Endothelial cell of umbilical vein (primary cell): Measurements from ENCODE around the gene TOR4A. TPM values are rescaled to one million over a fixed set of nuclear protein-coding genes. Genes with fewer than 3 reads are reported as not detected.

Experiments used
- BruUV-seq: library from RNA; stranded (reverse); fragments of 400-500 nt; replicated peaks from 2 replicates; lab custom pipeline; 2021; lab: Mats Ljungman, UMichigan
- CTCF ChIA-PET: fragments of 300-600, 350-600 bp; sonication (Branson Sonifier 250); formaldehyde crosslinking; loops from one replicate; lab custom pipeline; 2021; ENCODE audit warnings: antibody characterized with exemption, inconsistent platforms; lab: Charles Lee
- POLR2A ChIA-PET: fragments of 300-600, 350-600 bp; sonication (Branson Sonifier 250); formaldehyde crosslinking; loops from one replicate; lab custom pipeline; 2021; ENCODE audit warnings: antibody characterized with exemption, inconsistent platforms; lab: Charles Lee
- DNase-seq: peaks from one replicate; pipeline ENCODE4 v3.0.0-alpha.2; 2011; ENCODE audit warnings: low read depth, low spot score
- FAIRE-seq: peaks from 2 replicates; lab custom pipeline; 2011; peaks lifted over from hg19 to GRCh38; lab: Jason Lieb, UNC
- H2AFZ ChIP-seq: 2 replicates; pipeline ENCODE4 v1.6.0; 2012; ENCODE audit warnings: low read depth, low read length, control low read depth, inconsistent platforms
- H3K27ac ChIP-seq: 2 replicates; pipeline ENCODE4 v1.5.1; 2011; ENCODE audit warnings: low read depth, mild to moderate bottlenecking, control low read depth, low read length, moderate library complexity; ENCODE audit not compliant: insufficient read depth
- H3K27me3 ChIP-seq, 2 experiments: 2 replicates each; pipeline versions ENCODE4 v1.6.0 to v1.6.1; 2011; ENCODE audit warnings: low read length in 2 of 2, mixed read lengths in 1 of 2; ENCODE audit not compliant: control insufficient read depth in 2 of 2, insufficient read depth in 2 of 2
- H3K36me3 ChIP-seq, 2 experiments: 2 replicates in 1 of 2; 3 replicates in 1 of 2; pipeline ENCODE4 v1.5.1; 2011; ENCODE audit warnings: low read length in 2 of 2, mild to moderate bottlenecking in 1 of 2, moderate library complexity in 1 of 2; ENCODE audit not compliant: control insufficient read depth in 2 of 2, insufficient read depth in 2 of 2; ENCODE audit errors: extremely low read depth in 1 of 2
- H3K4me1 ChIP-seq: 3 replicates; pipeline ENCODE4 v1.5.1; 2011; ENCODE audit warnings: mild to moderate bottlenecking, low read length; ENCODE audit not compliant: control insufficient read depth, insufficient read depth; ENCODE audit errors: extremely low read depth
- H3K4me2 ChIP-seq: 2 replicates; pipeline ENCODE4 v1.6.1; 2011; ENCODE audit warnings: low read length, control low read depth, mixed read lengths; ENCODE audit not compliant: insufficient read depth
- H3K4me3 ChIP-seq, 3 experiments: fragments of 200-600 bp in 1 of 3; sonication (generic), shearing (Covaris generic) in 1 of 3; replicated peaks in 1 of 3; 2 replicates each; pipeline ENCODE4 v1.5.1; 2011 to 2016; ENCODE audit warnings: control low read depth in 3 of 3, low read length in 3 of 3, mild to moderate bottlenecking in 2 of 3, inconsistent platforms in 1 of 3, low read depth in 1 of 3, moderate library complexity in 1 of 3; ENCODE audit not compliant: insufficient read depth in 1 of 3
- H3K79me2 ChIP-seq: 2 replicates; pipeline ENCODE4 v1.6.0; 2012; ENCODE audit warnings: low read length, inconsistent platforms; ENCODE audit not compliant: control insufficient read depth, insufficient read depth
- H3K9ac ChIP-seq: replicated peaks from 2 replicates; pipeline ENCODE3; 2011; ENCODE audit warnings: low read length, control low read depth; ENCODE audit not compliant: insufficient read depth; ENCODE audit errors: extremely low read depth
- H3K9me1 ChIP-seq: replicated peaks from 3 replicates; pipeline ENCODE4 v1.6.0; 2011; ENCODE audit warnings: mild to moderate bottlenecking, low read length; ENCODE audit not compliant: control insufficient read depth, insufficient read depth; ENCODE audit errors: extremely low read depth
- H3K9me3 ChIP-seq: replicated peaks from 2 replicates; pipeline ENCODE4 v1.5.1; 2012; ENCODE audit warnings: low read length, inconsistent platforms; ENCODE audit not compliant: control insufficient read depth, insufficient read depth
- H4K20me1 ChIP-seq: replicated peaks from 2 replicates; pipeline ENCODE3; 2011; ENCODE audit warnings: mild to moderate bottlenecking, low read length; ENCODE audit not compliant: control insufficient read depth, insufficient read depth; ENCODE audit errors: extremely low read depth
- CTCF ChIP-seq, 2 donors: IDR thresholded peaks; 1 replicate in 1 of 2; 2 replicates in 1 of 2; pipeline ENCODE4 v1.5.1; 2011; ENCODE audit warnings: low read length in 2 of 2, mild to moderate bottlenecking in 2 of 2, moderate library complexity in 2 of 2, control low read depth in 1 of 2, inconsistent platforms in 1 of 2, low read depth in 1 of 2; ENCODE audit not compliant: insufficient read depth in 1 of 2; ENCODE audit errors: extremely low read depth in 1 of 2
- EZH2 ChIP-seq: IDR thresholded peaks from 2 replicates; pipeline ENCODE4 v1.6.1; 2012; ENCODE audit warnings: borderline replicate concordance, low read depth, mild to moderate bottlenecking, moderate library complexity, low read length, inconsistent platforms; ENCODE audit not compliant: severe bottlenecking
- FOS ChIP-seq: IDR thresholded peaks from 2 replicates; pipeline ENCODE4 v1.6.1; 2011; ENCODE audit warnings: mild to moderate bottlenecking, low read length, moderate library complexity, borderline replicate concordance; ENCODE audit not compliant: insufficient read depth
- GATA2 ChIP-seq: IDR thresholded peaks from 2 replicates; pipeline ENCODE4 v1.7.0; 2011; ENCODE audit warnings: low read depth, mild to moderate bottlenecking, moderate library complexity, mixed read lengths, low read length; ENCODE audit not compliant: insufficient read length, insufficient read depth
- JUN ChIP-seq: IDR thresholded peaks from 2 replicates; pipeline ENCODE4 v1.6.1; 2011; ENCODE audit warnings: borderline replicate concordance, low read depth; ENCODE audit not compliant: insufficient read length, insufficient read depth
- MYC ChIP-seq: IDR thresholded peaks from one replicate; pipeline ENCODE4 v1.6.1; 2011; ENCODE audit warnings: mild to moderate bottlenecking, low read depth, low read length
- POLR2A ChIP-seq: IDR thresholded peaks from 2 replicates; pipeline ENCODE4 v1.6.1; 2012; ENCODE audit warnings: low read depth, mild to moderate bottlenecking, control low read depth, low read length
- POLR2AphosphoS5 ChIP-seq: IDR thresholded peaks from 2 replicates; pipeline ENCODE4 v1.6.1; 2012; ENCODE audit warnings: low read depth, mild to moderate bottlenecking, control low read depth, low read length, moderate library complexity; ENCODE audit not compliant: insufficient read depth
- dilution Hi-C: fragments of 300-500 bp; cut with MboI; formaldehyde crosslinking; loops from one replicate; pipeline ENCODE4 v1.15.0; 2019; ENCODE audit warnings: low sequenced_read_pairs; ENCODE audit not compliant: extremely low pct_ligation_motif_present
- intact Hi-C: fragments of 100-400 bp; cut with micrococcal nuclease; formaldehyde crosslinking; loops from one replicate; pipeline ENCODE4 v1.10.0; 2022
- polyA plus RNA-seq, 4 experiments: library from polyadenylated mRNA; depleted of rRNA in 3 of 4; stranded (reverse) in 3 of 4; unstranded in 1 of 4; fragments of >200 nt; gene quantifications; 2 replicates each; pipeline versions ENCODE4 v1.2.1 to v1.2.3, GENCODE V29; 2011 to 2012; ENCODE audit warnings: missing spikeins in 1 of 4
- total RNA-seq: library from RNA; stranded (reverse); gene quantifications from 2 replicates; pipeline ENCODE4 v1.2.3, GENCODE V29; 2021
- TF ChIP-seq, protein P1 (sequence below): IDR thresholded peaks from 2 replicates; pipeline ENCODE4 v1.6.1; 2011; ENCODE audit not compliant: insufficient read depth, insufficient read length

The TOR4A gene
- total and polyA plus RNA-seq, 2 donors (not counting 3 experiments of a cell fraction or from before 2014, with no cell fraction given) = 32.4 to 48.0 TPM

DNA sequence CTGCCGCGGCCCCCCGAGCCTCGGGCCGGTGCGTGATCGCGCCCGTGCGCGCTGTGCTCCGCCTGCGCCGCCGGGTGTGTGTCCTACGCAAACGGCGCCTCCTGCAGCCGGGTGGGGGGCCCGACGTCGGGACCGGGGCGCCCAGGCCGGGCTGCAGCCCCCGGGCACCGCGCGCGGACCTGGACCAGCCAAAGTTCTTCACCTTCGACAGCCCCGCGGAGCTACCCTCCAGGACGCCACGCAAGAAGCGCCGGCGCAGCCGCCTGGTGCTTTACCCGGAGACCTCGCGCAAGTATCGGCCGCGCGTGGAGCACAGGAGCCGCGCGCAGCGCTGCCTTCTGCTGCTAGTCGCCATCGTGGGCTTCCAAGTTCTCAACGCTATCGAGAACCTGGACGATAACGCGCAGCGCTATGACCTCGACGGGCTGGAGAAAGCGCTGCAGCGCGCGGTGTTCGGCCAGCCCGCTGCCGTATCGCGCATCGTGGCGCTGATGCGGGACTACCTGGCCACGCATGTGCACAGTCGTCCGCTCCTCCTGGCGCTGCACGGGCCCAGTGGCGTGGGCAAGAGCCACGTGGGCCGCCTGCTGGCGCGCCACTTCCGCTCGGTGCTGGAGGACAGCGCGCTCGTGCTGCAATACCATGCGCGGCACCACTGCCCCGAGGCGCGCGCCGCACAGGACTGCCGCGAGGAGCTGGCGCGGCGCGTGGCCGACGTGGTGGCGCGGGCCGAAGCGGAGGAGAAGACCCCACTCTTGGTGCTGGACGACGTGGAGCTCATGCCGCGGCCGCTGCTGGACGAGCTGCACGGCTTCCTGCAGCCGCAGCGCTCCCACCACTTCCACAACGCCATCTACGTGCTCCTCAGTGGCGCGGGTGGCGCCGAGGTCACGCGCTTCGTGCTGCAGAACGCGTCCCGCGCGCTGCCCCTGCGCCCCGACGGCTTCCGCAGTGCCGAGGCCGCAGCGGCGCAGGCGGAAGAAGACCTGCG, 1.5 kb downstream of the TOR4A start:
- no peaks in the 10 kb centered on the region for H3K9me1 ChIP-seq
- ChIA-PET CTCF (interaction anchor here (1.1 to 2.7 kb wide), 3 partner anchors 8 to 23 kb away, joined by 4 to 23 read pairs (median 4); partner anchors contain the start of gene NRARP), POLR2A (no interaction called here)
- no peaks in the 10 kb centered on the region for H3K27me3 ChIP-seq
- no peak for TF ChIP-seq FOS
- TF ChIP-seq EZH2 = no peak
- no peak for TF ChIP-seq JUN
- intact Hi-C loops = no loop called here
- no peaks in the 10 kb centered on the region for H4K20me1 ChIP-seq
- no peaks in the 10 kb centered on the region for H3K9me3 ChIP-seq
- H3K4me2 ChIP-seq = peak overlapping the region; percentile 52
- dilution Hi-C loops = no loop called here
- H3K27ac ChIP-seq = peak overlapping the region; percentile 91
- peaks cover 10% of the 10 kb centered on the region in 2 experiments for H3K36me3 ChIP-seq
- H3K4me1 ChIP-seq = peaks cover 28% of the 10 kb centered on the region
- no TSS peak for BruUV-seq
- FAIRE-seq = no peak
- no peak for DNase-seq
- H3K9ac ChIP-seq = peak overlapping the region; percentile 79
- no peak overlapping the region for H2AFZ ChIP-seq
- H3K79me2 ChIP-seq = peaks cover 42% of the 10 kb centered on the region
- H3K4me3 ChIP-seq = peak overlapping the region; percentile 39 to 60 (median 51)

- H4K20me1 ChIP-seq = no peaks in the 10 kb centered on the region
- H3K9ac ChIP-seq = no peak overlapping the region
- ChIA-PET CTCF (interaction anchor here (0.9 to 1.3 kb wide), 3 partner anchors 18 to 43 kb away, joined by 4 read pairs; partner anchors contain the start of gene NRARP), POLR2A (no interaction called here)
- H3K9me3 ChIP-seq = no peaks in the 10 kb centered on the region
- H3K9me1 ChIP-seq = no peaks in the 10 kb centered on the region
- H3K27ac ChIP-seq = no peak overlapping the region
- no peak for DNase-seq
- H3K4me3 ChIP-seq = no peak overlapping the region
- intact Hi-C loops (no loop called here), dilution Hi-C loops (no loop called here)
- TSS peak; percentile 3 for BruUV-seq
- peaks cover 42% of the 10 kb centered on the region for H3K79me2 ChIP-seq
- H3K4me1 ChIP-seq = peaks cover 28% of the 10 kb centered on the region
- FAIRE-seq = no peak
- no peaks in the 10 kb centered on the region for H3K27me3 ChIP-seq
- TF ChIP-seq FOS (no peak), GATA2 (no peak), POLR2A (no peak), MYC (no peak), JUN (no peak), EZH2 (no peak), POLR2AphosphoS5 (no peak), CTCF (IDR thresholded peaks at IDR 0.05; ENCODE audit: extremely low read depth in 1 of 2, insufficient read depth in 1 of 2, low read depth in 1 of 2, low read length in 2 of 2) (no peak)
- TF ChIP-seq, protein P1, sequence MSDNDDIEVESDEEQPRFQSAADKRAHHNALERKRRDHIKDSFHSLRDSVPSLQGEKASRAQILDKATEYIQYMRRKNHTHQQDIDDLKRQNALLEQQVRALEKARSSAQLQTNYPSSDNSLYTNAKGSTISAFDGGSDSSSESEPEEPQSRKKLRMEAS = no peak
- no peak overlapping the region for H3K4me2 ChIP-seq
- H2AFZ ChIP-seq = no peak overlapping the region
- H3K36me3 ChIP-seq = peaks cover 10% of the 10 kb centered on the region in 2 experiments
These were observed 2.4 kb downstream of the TOR4A start for GRCh38 chr9:137279741-137280473.
